Panc1 (cell line): Measurements from ENCODE around the gene CD177. TPM values are rescaled to one million over a fixed set of nuclear protein-coding genes. Genes with fewer than 3 reads are reported as not detected.

Experiments
- ATAC-seq: fragments of 200-7000 bp; cut with Tn5 transposase; 2 replicates; pipeline ENCODE4 v1.9.1; 2020; ENCODE audit warnings: mild to moderate bottlenecking, moderate library complexity
- BruUV-seq: library from RNA; stranded (reverse); fragments of 400-500 nt; replicated peaks from 2 replicates; lab custom pipeline; 2021; lab: Mats Ljungman, UMichigan
- CTCF ChIA-PET: fragments of 300-600 bp; sonication (Branson Sonifier 250); formaldehyde crosslinking; loops from one replicate; lab custom pipeline; 2022; ENCODE audit warnings: antibody characterized with exemption; lab: Charles Lee
- POLR2A ChIA-PET: fragments of 300-600 bp; sonication (Branson Sonifier 250); formaldehyde crosslinking; loops from one replicate; lab custom pipeline; 2022; ENCODE audit warnings: antibody characterized with exemption; lab: Charles Lee
- DNase-seq: peaks from one replicate; pipeline ENCODE4 v3.0.0-alpha.2; 2010; ENCODE audit warnings: low read depth, low spot score
- H3K27ac ChIP-seq: 2 replicates; pipeline ENCODE4 v1.5.1; 2011; ENCODE audit warnings: mild to moderate bottlenecking, low read length, inconsistent platforms
- H3K27me3 ChIP-seq: fragments of 200-500 bp; sonication (Bioruptor generic); 2 replicates; pipeline ENCODE4 v1.6.0; 2014; ENCODE audit warnings: low read length, inconsistent platforms; ENCODE audit not compliant: control insufficient read depth, insufficient read depth
- H3K36me3 ChIP-seq: fragments of 200-500 bp; sonication (Bioruptor generic); 2 replicates; pipeline ENCODE4 v1.5.1; 2014; ENCODE audit warnings: inconsistent platforms, mild to moderate bottlenecking, low read length, moderate library complexity; ENCODE audit not compliant: control insufficient read depth, insufficient read depth
- H3K4me1 ChIP-seq: 2 replicates; pipeline ENCODE4 v1.5.1; 2011; ENCODE audit warnings: inconsistent platforms, mild to moderate bottlenecking, low read length, moderate library complexity; ENCODE audit not compliant: control insufficient read depth, insufficient read depth
- H3K4me3 ChIP-seq, 2 experiments: 2 replicates each; pipeline ENCODE4 v1.5.1; 2011 to 2012; ENCODE audit warnings: low read depth in 2 of 2, low read length in 2 of 2, mild to moderate bottlenecking in 2 of 2, inconsistent platforms in 1 of 2, moderate library complexity in 1 of 2
- H3K9me3 ChIP-seq: fragments of 200-500 bp; sonication (Bioruptor generic); 2 replicates; pipeline ENCODE4 v1.5.1; 2014; ENCODE audit warnings: low read depth, mild to moderate bottlenecking, inconsistent platforms, low read length, moderate library complexity; ENCODE audit not compliant: control insufficient read depth, insufficient read depth
- POLR2AphosphoS5 ChIP-seq: IDR thresholded peaks from 2 replicates; pipeline ENCODE4 v1.6.1; 2012; ENCODE audit warnings: mild to moderate bottlenecking, low read depth, low read length, moderate library complexity
- SIN3A ChIP-seq: IDR thresholded peaks from 2 replicates; pipeline ENCODE4 v1.6.1; 2012; ENCODE audit warnings: low read depth, mild to moderate bottlenecking, low read length, moderate library complexity, borderline replicate concordance; ENCODE audit not compliant: insufficient read depth
- TCF7L2 ChIP-seq: IDR thresholded peaks from 2 replicates; pipeline ENCODE4 v1.6.1; 2011; ENCODE audit warnings: mild to moderate bottlenecking, low read depth, low read length, inconsistent platforms
- in situ Hi-C: cut with HindIII; loops from 2 replicates; pipeline ENCODE4 v1.10.0; 2016; ENCODE audit warnings: low sequenced_read_pairs, low pct_unique_long_range_greater_than_20kb
- intact Hi-C: fragments of 100-400 bp; cut with micrococcal nuclease; formaldehyde crosslinking; loops from one replicate; pipeline ENCODE4 v1.10.0; 2022; ENCODE audit not compliant: unreplicated experiment
- total RNA-seq: library from RNA; stranded (reverse); gene quantifications from one replicate; pipeline ENCODE4 v1.2.1, GENCODE V29; 2021; ENCODE audit not compliant: unreplicated experiment
- TF ChIP-seq, protein P1 (sequence below), 2 experiments: IDR thresholded peaks; 2 replicates each; pipeline ENCODE4 v1.6.1; 2011 to 2012; ENCODE audit warnings: low read depth in 2 of 2, control low read depth in 1 of 2, low read length in 1 of 2, mild to moderate bottlenecking in 1 of 2, moderate library complexity in 1 of 2; ENCODE audit not compliant: insufficient read depth in 1 of 2
- TF ChIP-seq, protein P2 (sequence below): fragments of 450-650 bp; IDR thresholded peaks from 2 replicates; pipeline ENCODE4 v1.5.1; 2017; ENCODE audit warnings: mild to moderate bottlenecking

CD177 gene
- total RNA-seq, 1 experiment from 2014 or later, result 0.28 TPM

DNA sequence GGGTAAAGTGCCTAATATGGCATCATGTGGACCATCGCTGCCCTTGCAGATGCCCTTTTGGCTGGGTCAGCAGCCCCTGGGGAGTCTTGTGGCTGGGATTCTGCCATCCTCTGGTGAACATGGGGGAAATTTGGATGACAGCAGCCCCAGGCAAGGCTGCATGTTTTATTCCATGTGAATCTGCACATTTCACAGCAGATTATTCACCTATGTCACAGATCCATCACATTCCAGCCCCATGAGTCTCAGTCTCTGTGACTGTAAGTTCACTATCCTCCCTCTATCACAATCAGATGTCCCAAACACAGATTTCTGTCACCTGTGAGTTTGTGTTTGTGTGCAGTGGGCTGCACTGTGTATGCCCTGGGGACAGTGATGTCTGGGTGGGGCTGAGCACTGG lies 47.4 kb upstream of the CD177 start:
- Histone ChIP-seq H3K27me3 (no peaks in the 10 kb centered on the region; the same call in 1 of the 2 replicates), H3K9me3 (no peaks in the 10 kb centered on the region), H3K36me3 (no peaks in the 10 kb centered on the region), H3K4me1 (no peaks in the 10 kb centered on the region), H3K4me3 (no peak overlapping the region), H3K27ac (no peak overlapping the region)
- no TSS peak for BruUV-seq
- ChIA-PET CTCF (no interaction called here), POLR2A (no interaction called here)
- in situ Hi-C loops (no loop called here), intact Hi-C loops (no loop called here)
- DNase-seq (no peak), ATAC-seq (no peak)
- TF ChIP-seq TCF7L2, result no peak
- TF ChIP-seq SIN3A, result no peak
- TF ChIP-seq POLR2AphosphoS5, result no peak
- TF ChIP-seq, protein P1, sequence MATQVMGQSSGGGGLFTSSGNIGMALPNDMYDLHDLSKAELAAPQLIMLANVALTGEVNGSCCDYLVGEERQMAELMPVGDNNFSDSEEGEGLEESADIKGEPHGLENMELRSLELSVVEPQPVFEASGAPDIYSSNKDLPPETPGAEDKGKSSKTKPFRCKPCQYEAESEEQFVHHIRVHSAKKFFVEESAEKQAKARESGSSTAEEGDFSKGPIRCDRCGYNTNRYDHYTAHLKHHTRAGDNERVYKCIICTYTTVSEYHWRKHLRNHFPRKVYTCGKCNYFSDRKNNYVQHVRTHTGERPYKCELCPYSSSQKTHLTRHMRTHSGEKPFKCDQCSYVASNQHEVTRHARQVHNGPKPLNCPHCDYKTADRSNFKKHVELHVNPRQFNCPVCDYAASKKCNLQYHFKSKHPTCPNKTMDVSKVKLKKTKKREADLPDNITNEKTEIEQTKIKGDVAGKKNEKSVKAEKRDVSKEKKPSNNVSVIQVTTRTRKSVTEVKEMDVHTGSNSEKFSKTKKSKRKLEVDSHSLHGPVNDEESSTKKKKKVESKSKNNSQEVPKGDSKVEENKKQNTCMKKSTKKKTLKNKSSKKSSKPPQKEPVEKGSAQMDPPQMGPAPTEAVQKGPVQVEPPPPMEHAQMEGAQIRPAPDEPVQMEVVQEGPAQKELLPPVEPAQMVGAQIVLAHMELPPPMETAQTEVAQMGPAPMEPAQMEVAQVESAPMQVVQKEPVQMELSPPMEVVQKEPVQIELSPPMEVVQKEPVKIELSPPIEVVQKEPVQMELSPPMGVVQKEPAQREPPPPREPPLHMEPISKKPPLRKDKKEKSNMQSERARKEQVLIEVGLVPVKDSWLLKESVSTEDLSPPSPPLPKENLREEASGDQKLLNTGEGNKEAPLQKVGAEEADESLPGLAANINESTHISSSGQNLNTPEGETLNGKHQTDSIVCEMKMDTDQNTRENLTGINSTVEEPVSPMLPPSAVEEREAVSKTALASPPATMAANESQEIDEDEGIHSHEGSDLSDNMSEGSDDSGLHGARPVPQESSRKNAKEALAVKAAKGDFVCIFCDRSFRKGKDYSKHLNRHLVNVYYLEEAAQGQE (IDR thresholded peaks at IDR 0.05; ENCODE audit: insufficient read depth in 1 of 2, low read depth in 2 of 2, low read length in 1 of 2), result no peak
- TF ChIP-seq, protein P2, sequence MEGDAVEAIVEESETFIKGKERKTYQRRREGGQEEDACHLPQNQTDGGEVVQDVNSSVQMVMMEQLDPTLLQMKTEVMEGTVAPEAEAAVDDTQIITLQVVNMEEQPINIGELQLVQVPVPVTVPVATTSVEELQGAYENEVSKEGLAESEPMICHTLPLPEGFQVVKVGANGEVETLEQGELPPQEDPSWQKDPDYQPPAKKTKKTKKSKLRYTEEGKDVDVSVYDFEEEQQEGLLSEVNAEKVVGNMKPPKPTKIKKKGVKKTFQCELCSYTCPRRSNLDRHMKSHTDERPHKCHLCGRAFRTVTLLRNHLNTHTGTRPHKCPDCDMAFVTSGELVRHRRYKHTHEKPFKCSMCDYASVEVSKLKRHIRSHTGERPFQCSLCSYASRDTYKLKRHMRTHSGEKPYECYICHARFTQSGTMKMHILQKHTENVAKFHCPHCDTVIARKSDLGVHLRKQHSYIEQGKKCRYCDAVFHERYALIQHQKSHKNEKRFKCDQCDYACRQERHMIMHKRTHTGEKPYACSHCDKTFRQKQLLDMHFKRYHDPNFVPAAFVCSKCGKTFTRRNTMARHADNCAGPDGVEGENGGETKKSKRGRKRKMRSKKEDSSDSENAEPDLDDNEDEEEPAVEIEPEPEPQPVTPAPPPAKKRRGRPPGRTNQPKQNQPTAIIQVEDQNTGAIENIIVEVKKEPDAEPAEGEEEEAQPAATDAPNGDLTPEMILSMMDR, result no peak

DNA sequence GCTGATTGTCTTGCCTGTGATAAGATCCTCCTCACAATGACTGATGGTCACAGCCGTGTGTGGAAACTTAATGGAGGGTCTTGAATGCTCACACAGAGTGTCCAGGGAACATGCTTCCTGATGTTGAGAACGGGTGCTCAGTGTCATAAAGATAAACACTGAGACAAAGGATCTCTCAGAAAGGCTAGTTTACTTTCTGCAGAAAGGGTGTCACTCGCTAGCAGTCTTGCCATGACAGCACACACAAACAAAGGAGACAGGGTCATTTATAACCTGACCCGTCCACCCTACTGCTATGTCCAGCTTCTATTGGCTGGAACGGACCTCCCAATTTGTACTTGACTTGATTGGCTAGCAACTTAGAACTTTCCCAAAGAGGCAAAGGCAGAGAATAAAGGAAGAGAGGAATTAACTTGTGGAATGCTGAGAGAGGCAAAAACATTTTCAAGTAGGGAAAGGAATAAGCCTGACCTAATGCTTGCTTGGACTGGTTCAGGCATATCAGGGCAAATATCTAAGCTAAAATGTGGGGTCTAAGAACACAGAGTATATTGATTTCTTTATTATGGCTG lies 45.2 kb upstream of the CD177 start:
- H3K27ac ChIP-seq, result no peak overlapping the region
- ATAC-seq (no peak), DNase-seq (no peak)
- H3K9me3 ChIP-seq, result no peaks in the 10 kb centered on the region
- BruUV-seq, result no TSS peak
- in situ Hi-C loops, result no loop called here
- no peaks in the 10 kb centered on the region for H3K36me3 ChIP-seq
- TF ChIP-seq, protein P2, result no peak
- TF ChIP-seq, protein P1 (IDR thresholded peaks at IDR 0.05; ENCODE audit: insufficient read depth in 1 of 2, low read depth in 2 of 2, low read length in 1 of 2), result no peak
- TF ChIP-seq TCF7L2 (no peak), SIN3A (no peak), POLR2AphosphoS5 (no peak)
- ChIA-PET POLR2A (no interaction called here), CTCF (no interaction called here)
- H3K4me3 ChIP-seq, result no peak overlapping the region
- intact Hi-C loops, result no loop called here
- H3K27me3 ChIP-seq, result no peaks in the 10 kb centered on the region; the same call in 1 of the 2 replicates
- no peaks in the 10 kb centered on the region for H3K4me1 ChIP-seq
